ENCODE data around the gene BFSP2.

- no peak for TF ChIP-seq CTCF (IDR thresholded peaks at IDR 0.05; ENCODE audit: poor library complexity)
- no peak for TF ChIP-seq EZH2 (IDR thresholded peaks at IDR 0.05; ENCODE audit: borderline replicate concordance)
- no peak for TF ChIP-seq EZH2phosphoT487 (IDR thresholded peaks at IDR 0.05; ENCODE audit: low read depth, severe bottlenecking, unreplicated experiment)
These were observed 11.0 kb upstream of the BFSP2 start for GRCh38 chr3:133388696-133389395.
